ENCODE measurements around the gene PIGO. TPM values are rescaled to one million over a fixed set of nuclear protein-coding genes. Genes with fewer than 3 reads are reported as not detected.

The PIGO gene
- total and polyA plus RNA-seq, 9 of the 15 experiments (the other 6 are each of a cell fraction or from before 2014, with no cell fraction given): 5.4 to 13.7 (median 9.7) TPM

GRCh38 chr9:35108946-35109575, 12.7 kb upstream of the PIGO start (continued):
- TF ChIP-seq HBP1 (CRISPR knock-in tag; IDR thresholded peaks at IDR 0.05) (no peak), LARP7 (IDR thresholded peaks at IDR 0.05) (no peak), BACH1 (tag; IDR thresholded peaks at IDR 0.05) (no peak), ILK (tag; IDR thresholded peaks at IDR 0.05; ENCODE audit: borderline replicate concordance, low read depth) (no peak), TFAM (CRISPR knock-in tag; conservative IDR thresholded peaks at IDR 0.05) (no peak), ZNF740 (CRISPR knock-in tag; IDR thresholded peaks at IDR 0.05) (no peak), ZNF740 (tag; IDR thresholded peaks at IDR 0.05) (no peak), PHF20 (IDR thresholded peaks at IDR 0.05; ENCODE audit: partially characterized antibody) (no peak), POLR2AphosphoS5 (IDR thresholded peaks at IDR 0.05; ENCODE audit: control insufficient read depth, insufficient read depth, low read depth, low read length) (peak; percentile 84), YBX1 (IDR thresholded peaks at IDR 0.05) (no peak), TEAD1 (CRISPR knock-in tag; IDR thresholded peaks at IDR 0.05) (no peak; a peak in 1 of 4 replicates), THRB (CRISPR knock-in tag; conservative IDR thresholded peaks at IDR 0.05) (no peak), TCF15 (CRISPR knock-in tag; IDR thresholded peaks at IDR 0.05) (no peak), GABPB2 (CRISPR knock-in tag; conservative IDR thresholded peaks at IDR 0.05) (no peak), DLX4 (CRISPR knock-in tag; IDR thresholded peaks at IDR 0.05) (no peak), ZNF77 (CRISPR knock-in tag; IDR thresholded peaks at IDR 0.05) (no peak), ZNF444 (CRISPR knock-in tag; IDR thresholded peaks at IDR 0.05) (no peak), FOXP1 (CRISPR knock-in tag; IDR thresholded peaks at IDR 0.05) (no peak), MAZ (CRISPR knock-in tag; conservative IDR thresholded peaks at IDR 0.05 in 1 of 2, IDR thresholded peaks at IDR 0.05 in 1 of 2) (peak; percentile 58 to 62; a peak in 2 of 4 replicates), ZBTB9 (CRISPR knock-in tag; IDR thresholded peaks at IDR 0.05) (no peak), ZNF140 (CRISPR knock-in tag; IDR thresholded peaks at IDR 0.05) (no peak), HMGN3 (IDR thresholded peaks at IDR 0.05; ENCODE audit: borderline replicate concordance, extremely low read depth, insufficient read length, low read depth, low read length) (no peak), KAT2B (IDR thresholded peaks at IDR 0.05; ENCODE audit: low read depth, low read length) (no peak), NR2F6 (CRISPR knock-in tag; IDR thresholded peaks at IDR 0.05) (no peak)

All from K562 (cell line).